ENCODE data around the gene NOVA2. TPM values are rescaled to one million over a fixed set of nuclear protein-coding genes. Genes with fewer than 3 reads are reported as not detected.

Gene NOVA2
- total and polyA plus RNA-seq, 2 of the 8 experiments (the other 6 are each of a cell fraction or from before 2014, with no cell fraction given): 3.2 to 24.6 TPM

- ChIA-PET POLR2A (ENCODE audit: partially characterized antibody) (interaction anchor here (0.6 to 0.9 kb wide), 2 partner anchors 12 to 493 kb away, joined by 3 to 4 read pairs; no protein-coding TSS in a partner anchor), CTCF (ENCODE audit: partially characterized antibody) (interaction anchor here (1.2 to 3.2 kb wide), 2 partner anchors 15 to 81 kb away, joined by 3 to 15 read pairs; partner anchors contain the start of gene NANOS2)
- Histone ChIP-seq H3K79me1 (ENCODE audit: low read depth, low read length) (no peaks in the 10 kb centered on the region), H2AFZ (ENCODE audit: low read length) (no peak overlapping the region), H2BK20ac (ENCODE audit: low read length) (no peak overlapping the region), H2BK120ac (replicated peaks; ENCODE audit: low read depth, low read length) (no peak overlapping the region), H3K4me1 (replicated peaks in 1 of 4; ENCODE audit: control insufficient read depth in 3 of 4, insufficient read depth in 4 of 4, low read length in 3 of 4) (no peaks in the 10 kb centered on the region; a peak in 1 of 7 replicates), H2BK5ac (ENCODE audit: low read depth, low read length) (no peak overlapping the region), H4K8ac (ENCODE audit: extremely low read depth, insufficient read depth, low read length) (peak overlapping the region; percentile 37; the same call in 1 of the 2 replicates), H3K23ac (ENCODE audit: insufficient read length) (no peak overlapping the region), H2BK15ac (ENCODE audit: low read length) (no peak overlapping the region), H3K79me2 (ENCODE audit: control insufficient read depth in 1 of 2, insufficient read depth in 2 of 2, low read length in 2 of 2) (no peaks in the 10 kb centered on the region), H3K4me2 (ENCODE audit: insufficient read depth in 1 of 2, low read depth in 2 of 2, low read length in 2 of 2) (no peak overlapping the region), H3K4ac (replicated peaks; ENCODE audit: insufficient read length, low read depth, low read length) (no peak overlapping the region), H3K4me3 (ENCODE audit: extremely low read depth in 1 of 4, insufficient read depth in 2 of 4, low read depth in 3 of 4, low read length in 4 of 4) (no peak overlapping the region), H3K9ac (replicated peaks in 1 of 4; ENCODE audit: extremely low read depth in 1 of 4, low read depth in 3 of 4, low read length in 3 of 4) (no peak overlapping the region), H3K23me2 (ENCODE audit: low read depth, low read length) (peaks cover 5% of the 10 kb centered on the region; the same call in 1 of the 2 replicates), H3K18ac (ENCODE audit: extremely low read depth, low read length) (no peak overlapping the region), H4K91ac (replicated peaks; ENCODE audit: insufficient read length, low read length) (no peak overlapping the region), H4K20me1 (replicated peaks in 1 of 2; ENCODE audit: control insufficient read depth in 1 of 2, insufficient read depth in 2 of 2, low read length in 2 of 2) (no peaks in the 10 kb centered on the region), H3K14ac (ENCODE audit: insufficient read length) (no peak overlapping the region), H3K27me3 (replicated peaks in 1 of 4; ENCODE audit: control insufficient read depth in 3 of 4, extremely low read depth in 1 of 4, insufficient read depth in 3 of 4, low read length in 3 of 4) (peaks cover 1 to 18% (median 8%) of the 10 kb centered on the region in 4 experiments; a peak in 5 of 7 replicates), H2AK5ac (ENCODE audit: low read depth, low read length) (no peak overlapping the region), H4K5ac (ENCODE audit: insufficient read length, low read depth, low read length) (no peak overlapping the region), H3K36me3 (ENCODE audit: control insufficient read depth in 2 of 4, insufficient read depth in 4 of 4, low read length in 3 of 4) (no peaks in the 10 kb centered on the region), H3K9me3 (ENCODE audit: insufficient read depth in 2 of 2, low read depth in 1 of 2, low read length in 1 of 2) (no peaks in the 10 kb centered on the region), H3K27ac (ENCODE audit: low read depth, low read length) (no peak overlapping the region), H3K56ac (replicated peaks; ENCODE audit: insufficient read length, low read depth, low read length) (no peak overlapping the region), H2BK12ac (ENCODE audit: low read depth, low read length) (no peak overlapping the region)
- no peak for TF ChIP-seq USF2 (IDR thresholded peaks at IDR 0.05; ENCODE audit: low read length)
- TF ChIP-seq RNF2 (IDR thresholded peaks at IDR 0.05; ENCODE audit: borderline replicate concordance, low read depth, low read length, missing control alignments, poor library complexity, severe bottlenecking): no peak
- no peak for TF ChIP-seq RBBP5 (IDR thresholded peaks at IDR 0.05; ENCODE audit: borderline replicate concordance, low read depth, low read length)
- TF ChIP-seq ATF3 (IDR thresholded peaks at IDR 0.05; ENCODE audit: insufficient read depth, low read depth, low read length): no peak
- TF ChIP-seq SRF (IDR thresholded peaks at IDR 0.05; ENCODE audit: low read depth, low read length): no peak
- FAIRE-seq (no peak), DNase-seq (ENCODE audit: low read depth in 1 of 2, low spot score in 2 of 2) (no peak)
- WGBS, 2 experiments (ENCODE audit: extremely low coverage in 1 of 2, insufficient coverage in 1 of 2, insufficient read length in 1 of 2, insufficient replicate concordance in 2 of 2, low coverage in 1 of 2, low lambda C conversion rate in 2 of 2, missing lambda C conversion rate in 1 of 2): 70% methylated on average over 2 of the region's 2 CpGs; no CpG with 5 or more reads in 1 of the 2 experiments
These were observed 44.4 kb downstream of the NOVA2 start for GRCh38 chr19:45929247-45929646.
